GM21526 (cell line): Measurements from ENCODE around the gene SOST.
"Not testable (repeated sequence)": the region's sequence is repeated elsewhere in the genome, so short reads cannot be mapped to it uniquely, and the experiment has no call there.

Experiments
- ATAC-seq: cut with Tn5 transposase; IDR thresholded peaks from one replicate; pipeline ENCODE4 v1.9.1; 2021; ENCODE audit warnings: moderate library complexity; ENCODE audit not compliant: unreplicated experiment, low FRiP score

Gene SOST

GRCh38 chr17:43758497-43759174, at the start of gene SOST:
TSS of gene SOST (minus strand) at chr17:43758791. CDS start at chr17:43758741, 50 bp downstream.
- no peak for ATAC-seq

DNA sequence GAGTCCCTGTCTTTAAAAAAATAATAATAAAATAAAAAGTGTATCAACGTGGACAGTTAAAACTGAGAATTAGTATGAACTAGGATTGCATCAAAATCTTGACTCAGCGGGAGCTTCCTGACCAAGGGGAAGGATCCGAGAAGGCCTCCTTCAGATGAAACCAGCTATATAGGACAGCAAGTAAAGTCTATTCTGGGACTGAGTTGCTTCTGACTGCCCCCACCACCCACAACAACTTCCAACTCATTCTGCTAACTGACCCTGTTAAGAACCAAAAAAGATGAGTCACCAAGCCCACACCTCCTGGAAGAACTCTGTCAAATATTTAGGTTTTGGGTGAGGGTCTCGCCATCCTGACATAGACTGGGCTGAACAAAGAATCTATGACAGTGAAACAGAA, 49.5 kb upstream of the SOST start:
- ATAC-seq: no peak

DNA sequence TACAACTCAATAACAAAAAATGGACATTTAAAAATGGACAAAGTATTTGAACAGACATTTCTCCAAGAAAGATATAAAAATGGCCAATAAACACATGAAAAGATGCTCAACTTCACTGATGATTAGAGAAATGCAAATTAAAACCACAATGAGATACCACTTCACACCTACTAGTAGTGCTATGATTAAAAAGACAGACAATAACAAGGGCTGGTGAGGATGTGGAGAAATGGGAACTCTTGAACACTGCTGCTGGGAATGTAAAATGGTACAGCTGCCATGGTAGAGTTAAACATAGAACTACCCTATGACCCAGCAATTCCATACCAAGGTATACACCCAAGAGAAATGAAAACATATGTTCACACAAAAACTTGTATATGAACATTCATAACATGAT, 46.5 kb upstream of the SOST start:
- ATAC-seq: no peak

DNA sequence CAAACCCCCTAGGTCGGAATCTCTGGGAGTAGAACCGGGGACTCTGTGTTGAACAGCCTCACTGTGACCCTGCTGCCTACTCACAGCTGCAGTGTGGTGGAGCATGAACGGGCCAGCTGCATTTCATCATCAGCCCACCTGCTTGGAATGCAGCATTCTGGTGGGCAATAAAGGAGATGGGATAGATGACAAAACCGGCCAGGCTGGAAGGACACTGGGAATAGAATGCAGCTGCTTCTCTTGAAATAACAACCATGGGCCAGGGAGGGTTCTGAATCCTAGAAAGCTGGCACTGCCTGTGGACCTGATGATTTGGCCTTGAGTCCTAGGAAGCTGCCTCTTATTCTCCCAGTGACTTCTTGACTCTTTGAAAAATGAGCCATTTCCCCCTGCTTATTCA, 45.2 kb upstream of the SOST start:
- ATAC-seq: no peak

- ATAC-seq: no peak
Measured at GRCh38 chr17:43801844-43802243, 43.3 kb upstream of the SOST start.

- ATAC-seq: no peak
Measured at GRCh38 chr17:43800736-43801135, 42.1 kb upstream of the SOST start.

DNA sequence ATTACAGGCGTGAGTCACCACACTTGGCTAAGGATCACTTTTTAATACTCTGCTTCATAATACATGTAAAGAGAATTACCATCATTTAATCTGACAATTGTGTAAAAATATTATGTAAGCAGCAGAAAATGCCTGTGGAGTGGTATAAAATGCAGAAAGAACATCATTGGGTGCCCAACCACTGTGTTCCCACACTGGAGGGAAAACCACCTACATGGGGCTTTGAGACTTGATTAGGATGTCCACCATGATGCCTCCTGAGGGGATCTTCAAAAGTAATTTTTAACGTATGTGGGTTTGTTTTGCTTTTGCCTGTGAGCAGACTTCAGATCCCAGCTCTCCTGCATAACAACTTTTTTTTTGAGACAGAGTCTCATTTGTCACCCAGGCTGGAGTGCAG, 40.5 kb upstream of the SOST start:
- ATAC-seq: no peak

- not testable (repeated sequence) for ATAC-seq
Measured at GRCh38 chr17:43798024-43798423, 39.4 kb upstream of the SOST start.

GRCh38 chr17:43792668-43793067, 34.1 kb upstream of the SOST start:
- ATAC-seq: not testable (repeated sequence)

GRCh38 chr17:43791589-43791988, 33.0 kb upstream of the SOST start:
- ATAC-seq: no peak

- ATAC-seq: no peak
Measured at GRCh38 chr17:43790311-43790940, 31.8 kb upstream of the SOST start.

- ATAC-seq: no peak
Measured at GRCh38 chr17:43789482-43789881, 30.9 kb upstream of the SOST start.

DNA sequence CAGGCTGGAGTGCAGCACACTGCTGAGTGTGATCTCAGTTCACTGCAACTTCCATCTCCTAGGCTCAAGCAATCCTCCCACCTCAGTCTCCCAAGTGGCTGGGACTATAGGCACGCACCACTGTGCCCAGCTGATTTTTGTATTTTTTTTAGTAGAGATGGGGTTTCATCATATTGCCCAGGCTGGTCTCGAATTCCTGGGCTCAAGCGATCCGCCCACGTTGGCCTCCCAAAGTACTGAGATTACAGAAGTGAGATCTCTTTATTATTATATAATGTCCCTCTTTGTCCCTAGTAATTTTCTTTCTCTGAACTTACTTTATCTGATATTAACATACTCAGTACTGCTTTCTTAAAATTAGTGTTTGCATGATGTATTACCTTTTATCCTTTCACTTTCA, 29.9 kb upstream of the SOST start:
- ATAC-seq: no peak

DNA sequence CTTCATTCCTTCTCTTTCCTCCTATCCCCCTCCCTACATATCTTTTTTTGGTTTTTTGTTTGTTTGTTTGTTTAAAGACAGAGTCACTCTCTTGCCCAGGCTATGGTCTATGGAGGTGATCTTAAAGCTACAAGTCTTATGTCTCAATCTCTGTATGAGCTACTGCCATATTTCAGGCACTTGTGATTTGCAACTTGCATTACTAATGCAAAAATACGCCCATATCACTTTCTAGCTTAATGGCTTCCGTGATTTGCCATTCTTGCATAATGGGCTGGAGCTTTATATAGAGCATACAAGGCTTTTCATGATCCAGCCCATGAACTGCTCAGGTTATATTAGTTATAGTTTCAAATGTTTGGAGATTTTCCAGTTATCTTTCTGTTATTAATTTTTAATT, 29.1 kb upstream of the SOST start:
- no peak for ATAC-seq

DNA sequence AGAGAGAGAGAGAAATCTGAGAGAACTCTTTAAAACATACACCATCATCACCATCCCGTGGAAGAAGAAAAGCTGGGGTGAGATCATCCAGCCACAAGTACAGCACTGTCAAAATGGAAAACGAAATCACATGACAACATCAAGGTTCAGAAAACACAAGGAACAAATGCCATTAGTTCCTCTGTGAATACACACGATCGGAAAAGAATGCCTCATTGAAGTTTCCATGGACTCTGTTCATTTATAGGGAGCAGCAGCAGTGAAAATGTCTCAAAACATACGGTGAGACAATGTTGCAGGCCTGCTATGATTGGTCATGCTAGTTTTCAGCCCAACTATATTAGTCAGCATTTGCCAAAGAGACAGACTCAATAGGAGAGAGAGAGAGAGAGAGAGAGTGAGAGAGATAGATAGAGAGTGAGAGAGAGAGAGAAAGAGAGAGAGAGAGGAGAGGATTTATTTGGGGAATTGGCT, 26.1 kb upstream of the SOST start:
- ATAC-seq: no peak

DNA sequence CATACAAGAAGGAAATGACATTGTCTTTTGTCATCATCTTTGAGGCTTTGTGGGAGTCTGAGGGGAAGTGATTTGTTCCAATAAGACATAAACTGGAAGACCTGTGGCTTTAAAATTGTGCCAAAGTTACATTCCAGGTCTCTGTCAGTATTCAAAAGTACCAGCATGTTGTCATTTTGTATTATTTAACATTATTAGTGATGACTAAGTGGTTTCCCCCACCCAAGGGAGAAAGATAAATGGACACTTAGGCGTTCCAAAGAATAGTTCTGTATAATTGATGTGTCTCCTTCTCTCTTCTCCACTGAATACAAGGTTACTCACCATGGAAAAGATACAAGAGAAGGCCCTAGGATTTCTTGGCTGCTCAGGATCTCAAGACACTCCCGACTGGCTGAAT, 25.5 kb upstream of the SOST start:
- no peak for ATAC-seq

- ATAC-seq: no peak
Measured at GRCh38 chr17:43782913-43783680, 24.5 kb upstream of the SOST start.

DNA sequence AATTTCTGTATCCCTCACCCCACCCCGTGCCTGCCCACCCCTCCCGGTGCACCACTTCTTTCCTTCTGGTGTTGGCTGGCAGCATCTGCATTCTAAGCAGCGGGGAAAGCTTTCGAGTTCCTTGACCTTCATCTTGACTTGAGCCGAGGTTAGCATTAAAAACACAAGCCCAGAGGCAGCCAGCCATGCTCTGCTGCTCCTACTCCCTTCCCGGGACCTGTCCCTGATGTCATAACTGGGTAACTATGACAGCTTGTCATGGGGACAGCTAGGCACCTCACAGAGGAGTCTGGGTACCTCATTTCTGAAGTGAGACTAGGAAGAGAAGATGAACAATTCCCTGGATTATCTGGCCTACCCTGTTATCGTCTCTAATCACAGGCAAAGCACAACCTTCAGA, 21.5 kb upstream of the SOST start, which contains the start of gene CFAP97D1:
TSS of gene CFAP97D1 (plus strand) at position 301 of the 400 bp plus-strand sequence. CDS start at position 329, 28 bp downstream.
- ATAC-seq: no peak

DNA sequence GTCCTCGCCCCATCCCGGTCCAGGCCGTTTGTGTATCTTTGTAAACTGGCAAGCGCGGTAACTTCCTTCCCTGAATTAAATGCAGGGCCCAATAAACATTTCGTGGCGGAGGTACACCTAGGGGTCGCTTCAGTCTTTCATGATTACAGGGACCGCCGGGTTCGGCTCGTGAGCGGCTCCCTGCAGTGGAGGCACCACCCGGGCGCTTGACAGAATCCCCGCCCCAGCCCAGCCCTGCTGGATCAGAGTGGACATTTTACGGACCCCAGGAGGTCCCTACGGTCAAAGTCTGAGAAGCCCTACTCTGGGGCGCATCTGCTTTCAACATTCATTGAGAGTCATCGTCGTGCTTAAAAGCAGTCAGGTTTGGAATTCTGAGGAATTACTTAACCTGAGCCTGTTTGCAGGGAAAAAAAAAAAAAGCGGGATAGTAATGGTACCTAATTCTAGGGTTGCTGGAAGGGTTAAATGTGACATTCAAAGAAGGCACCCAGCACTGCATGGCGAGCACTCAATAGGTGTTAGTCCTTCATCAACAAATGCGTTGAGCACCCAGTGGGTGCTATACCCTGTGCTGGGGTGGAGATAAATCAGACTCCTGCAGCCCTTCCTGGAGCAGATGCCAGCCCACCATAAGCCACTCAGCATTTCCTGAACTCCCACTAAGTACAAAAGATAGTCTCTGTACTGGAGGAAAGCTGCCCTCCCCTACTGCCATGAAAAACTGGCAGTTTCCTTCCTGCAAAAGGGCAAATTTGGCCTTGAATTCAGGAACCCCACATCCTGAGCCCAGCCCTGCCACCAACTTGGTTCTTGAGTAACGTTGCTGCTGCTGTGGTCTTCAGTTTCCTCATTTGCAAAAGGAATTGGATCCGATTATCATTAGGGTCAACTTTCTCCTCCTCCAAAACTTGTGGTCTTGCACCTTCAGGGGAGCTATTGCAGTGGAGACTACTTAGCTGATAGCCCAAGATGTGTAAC, 20.8 kb upstream of the SOST start:
- no peak for ATAC-seq
